Kidney glomerular epithelial cell (primary cell): ENCODE measurements around the gene FUT9.
A peak's percentile ranks its signal among the peaks of the same experiment; 100 is the strongest.
"Not testable (repeated sequence)": the region's sequence is repeated elsewhere in the genome, so short reads cannot be mapped to it uniquely, and the experiment has no call there.

Experiments used
- DNase-seq: peaks from one replicate; lab custom pipeline; 2025; lab: John Stamatoyannopoulos, UW

The FUT9 gene

DNA sequence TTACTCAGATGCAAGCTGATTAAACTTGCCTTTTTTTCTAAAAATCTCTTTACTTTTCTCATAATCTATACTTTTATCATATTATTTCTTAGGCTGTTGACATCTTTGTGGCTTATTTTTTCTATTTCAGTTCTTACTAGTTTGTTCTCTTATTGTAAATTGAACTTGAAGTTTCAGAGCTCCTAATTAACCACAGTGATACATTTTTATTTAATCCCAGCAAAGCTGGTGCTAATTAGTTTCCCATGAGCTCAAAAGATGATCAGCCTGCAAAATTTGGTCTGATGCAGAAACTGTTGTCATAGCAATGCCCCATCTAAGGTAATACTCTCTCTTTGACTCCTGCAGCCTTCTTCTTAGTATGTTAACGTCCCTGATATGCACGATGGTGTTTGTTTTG lies 170.3 kb downstream of the FUT9 start:
- DNase-seq = no peak

DNA sequence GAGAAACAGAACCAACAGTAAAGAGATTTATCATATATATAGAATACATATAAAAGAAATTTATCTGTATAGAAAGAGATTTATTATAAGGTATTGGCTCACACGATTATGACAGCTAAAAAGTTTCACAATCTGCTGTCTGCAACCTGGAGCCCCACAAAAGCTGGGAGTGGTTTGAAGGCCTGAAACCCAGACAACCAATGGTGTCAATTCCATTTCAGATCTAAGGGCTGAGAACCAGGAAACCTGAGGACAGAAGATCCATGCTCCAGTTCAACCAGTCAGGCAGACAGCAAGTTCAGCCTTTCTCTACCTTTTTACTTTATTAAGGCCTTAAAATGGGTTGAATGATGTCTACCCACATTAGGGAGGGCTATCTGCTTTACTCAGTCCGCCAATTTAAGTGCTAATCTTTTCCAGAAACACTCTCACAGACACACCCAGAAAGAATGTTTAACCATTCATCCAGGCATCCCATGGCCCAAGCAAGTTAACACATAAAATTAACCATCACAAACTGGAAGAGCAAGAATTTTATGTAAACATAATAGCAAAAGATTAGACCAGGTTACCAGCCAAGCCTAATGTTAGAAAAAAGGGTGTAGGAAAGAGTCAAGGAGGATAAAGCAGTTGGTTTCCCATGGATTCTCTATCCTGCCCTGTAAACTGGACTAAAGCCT lies 170.9 kb downstream of the FUT9 start:
- DNase-seq = no peak

DNA sequence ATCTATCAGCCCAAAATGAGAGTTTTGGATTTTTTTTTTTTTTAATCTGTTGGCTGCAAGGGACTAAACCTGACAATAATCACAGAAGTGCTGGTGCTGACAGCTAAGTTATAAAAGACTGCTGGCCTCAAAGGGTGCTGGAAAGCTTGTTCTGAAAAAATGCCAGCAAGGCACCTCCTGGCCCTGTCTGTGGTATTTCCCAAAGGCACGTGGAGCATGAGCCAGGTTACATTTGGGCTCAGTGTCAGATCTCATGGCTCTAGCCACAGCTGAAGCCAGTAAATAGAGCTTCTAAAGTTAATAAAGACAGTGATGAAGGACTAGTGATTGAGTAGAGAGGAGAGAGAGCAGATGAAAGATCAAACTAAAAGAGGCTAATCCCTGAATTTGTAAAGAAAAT lies 178.9 kb downstream of the FUT9 start:
- no peak for DNase-seq

DNA sequence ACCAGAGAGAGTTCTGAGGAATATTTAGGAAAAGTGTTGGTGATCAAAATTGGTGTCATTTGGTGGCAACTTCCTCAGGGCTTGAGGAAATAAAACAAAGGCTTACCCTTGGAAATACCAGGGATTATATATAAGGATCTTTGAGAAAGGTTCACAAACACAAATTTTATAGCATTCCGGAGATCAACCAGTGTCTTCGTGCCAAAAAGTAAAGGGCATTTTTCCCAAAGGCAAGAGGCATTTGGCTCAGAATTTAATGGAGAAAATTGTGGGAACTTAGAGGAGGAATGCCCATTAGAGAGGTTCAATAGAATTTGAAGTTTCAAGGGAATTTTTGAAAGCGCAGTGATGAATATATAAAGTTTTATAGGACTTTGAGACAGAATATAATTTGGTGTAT lies 179.5 kb downstream of the FUT9 start:
- no peak for DNase-seq

DNA sequence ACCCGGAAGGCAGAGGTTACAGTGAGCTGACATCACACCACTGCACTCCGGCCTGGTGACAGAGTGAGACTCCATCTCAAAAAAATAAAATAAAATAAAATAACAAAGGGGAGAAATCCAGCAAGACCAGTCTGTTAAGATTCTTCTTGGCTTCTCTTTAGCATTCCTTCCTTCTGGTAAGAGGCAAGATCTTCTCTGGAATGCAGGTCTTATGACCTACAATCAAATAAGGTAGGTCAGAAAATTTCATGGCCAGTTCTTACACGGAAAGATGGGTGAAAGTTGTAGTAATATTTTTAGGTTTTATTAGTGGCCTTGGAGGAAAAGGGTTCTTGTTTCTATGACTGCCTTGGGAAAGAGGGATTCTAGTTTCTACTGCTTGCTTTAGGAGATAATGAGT lies 180.9 kb downstream of the FUT9 start:
- no peak for DNase-seq

DNA sequence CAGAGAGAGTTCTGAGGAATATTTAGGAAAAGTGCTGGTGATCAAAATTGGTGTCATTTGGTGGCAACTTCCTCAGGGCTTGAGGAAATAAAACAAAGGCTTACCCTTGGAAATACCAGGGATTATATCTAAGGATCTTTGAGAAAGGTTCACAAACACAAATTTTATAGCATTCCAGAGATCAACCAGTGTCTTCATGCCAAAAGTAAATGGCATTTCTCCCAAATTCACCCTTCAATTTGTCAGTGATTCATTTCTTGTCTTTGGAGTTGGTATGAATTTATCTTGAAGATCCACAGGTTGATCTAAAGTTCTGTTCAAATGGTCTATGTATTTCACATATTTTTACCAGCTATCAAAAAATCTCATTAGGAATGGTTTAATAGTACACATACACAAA lies 181.5 kb downstream of the FUT9 start:
- DNase-seq = no peak

DNA sequence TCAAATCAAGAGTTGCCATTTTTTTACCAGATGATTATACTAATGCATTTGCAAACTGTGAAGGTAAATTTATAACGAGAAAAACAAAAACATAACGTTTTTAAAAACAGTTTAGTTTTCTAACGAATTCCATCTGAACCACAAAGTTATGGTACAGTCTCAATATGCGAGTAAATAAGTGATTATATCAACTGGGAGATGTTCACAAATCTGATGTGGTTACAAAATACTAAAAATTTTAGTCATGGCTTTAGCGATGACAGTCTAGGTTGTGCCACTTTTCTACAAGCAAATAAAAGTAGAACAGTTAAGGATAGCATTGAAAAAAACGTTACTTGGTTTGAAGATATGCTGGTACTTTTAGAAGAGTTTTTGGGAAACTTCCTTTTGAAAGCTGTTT lies 186.8 kb downstream of the FUT9 start:
- DNase-seq = no peak

DNA sequence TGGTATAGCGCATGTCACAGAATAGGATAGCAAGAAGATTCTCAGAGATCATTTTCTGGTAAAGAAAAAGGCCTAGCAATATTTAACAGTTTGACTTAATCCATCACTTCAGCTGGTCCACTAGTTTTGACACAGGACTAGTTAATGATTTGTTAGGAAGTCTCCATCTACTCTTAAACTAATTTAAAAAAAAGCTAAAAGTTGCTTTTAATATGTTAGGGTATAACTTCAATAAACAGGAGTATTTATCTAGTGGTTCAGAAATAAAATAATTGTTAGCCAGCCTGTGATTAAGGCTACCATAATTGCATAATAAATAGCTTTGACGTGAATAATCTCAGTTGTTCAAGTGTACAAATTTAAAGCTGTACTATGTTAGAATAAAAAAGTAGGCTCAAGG lies 195.6 kb downstream of the FUT9 start:
- DNase-seq = peak; percentile 47

DNA sequence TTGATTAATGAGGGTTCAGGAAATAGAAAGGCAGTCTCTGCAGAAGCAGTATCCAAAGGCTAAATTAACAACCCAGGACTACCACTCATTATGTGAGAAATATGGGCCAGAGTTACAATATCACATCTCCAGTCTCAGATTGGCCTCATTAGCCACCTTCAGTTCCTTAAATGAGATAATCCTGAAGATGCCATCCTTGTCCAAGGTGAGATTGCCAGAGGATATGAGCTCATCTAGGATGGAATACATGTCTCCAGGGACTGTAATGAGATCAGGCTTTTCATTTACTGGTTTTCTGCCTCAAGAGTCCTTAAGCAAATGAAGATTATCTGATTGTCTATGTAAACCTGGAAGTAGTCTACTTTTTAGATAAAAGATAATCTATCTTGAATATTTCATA lies 196.3 kb downstream of the FUT9 start:
- DNase-seq = peak; percentile 24

DNA sequence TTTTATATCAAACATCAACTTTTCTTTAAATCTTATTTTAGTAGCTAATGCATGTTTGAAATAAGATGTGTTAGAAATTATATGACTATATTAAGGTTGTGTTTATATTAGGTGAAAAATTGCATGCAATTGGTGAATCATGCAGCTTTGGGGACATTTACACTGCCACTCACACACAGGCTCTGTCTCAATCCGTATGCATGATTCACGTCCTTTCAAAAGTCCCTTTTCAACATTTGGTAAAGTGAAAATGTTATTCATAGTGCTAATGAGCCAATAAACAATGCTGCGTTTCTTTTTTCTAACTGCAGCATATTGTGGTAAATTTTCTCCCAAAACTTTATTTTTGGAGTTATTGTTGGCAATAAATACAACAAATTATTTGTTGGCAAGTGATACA lies 198.0 kb downstream of the FUT9 start:
- no peak for DNase-seq

DNA sequence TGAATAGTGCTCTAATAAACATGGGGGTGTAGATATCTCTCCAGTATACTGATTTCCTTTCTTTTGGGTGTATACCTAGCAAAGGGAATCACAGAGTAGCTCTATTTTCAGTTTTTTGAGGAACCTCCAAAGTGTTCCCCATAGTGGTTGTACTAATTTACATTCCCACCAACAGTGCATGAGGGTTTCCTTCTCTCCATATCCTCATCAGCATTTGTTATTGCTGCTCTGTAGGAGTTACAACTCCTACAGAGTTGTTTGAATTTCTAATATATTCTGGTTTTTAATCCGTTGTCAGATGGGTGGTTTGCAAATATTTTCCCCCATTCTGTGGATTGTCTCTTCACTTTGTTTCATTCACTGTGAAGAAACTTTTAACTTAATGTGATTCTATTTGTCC lies 207.9 kb downstream of the FUT9 start:
- DNase-seq = no peak

DNA sequence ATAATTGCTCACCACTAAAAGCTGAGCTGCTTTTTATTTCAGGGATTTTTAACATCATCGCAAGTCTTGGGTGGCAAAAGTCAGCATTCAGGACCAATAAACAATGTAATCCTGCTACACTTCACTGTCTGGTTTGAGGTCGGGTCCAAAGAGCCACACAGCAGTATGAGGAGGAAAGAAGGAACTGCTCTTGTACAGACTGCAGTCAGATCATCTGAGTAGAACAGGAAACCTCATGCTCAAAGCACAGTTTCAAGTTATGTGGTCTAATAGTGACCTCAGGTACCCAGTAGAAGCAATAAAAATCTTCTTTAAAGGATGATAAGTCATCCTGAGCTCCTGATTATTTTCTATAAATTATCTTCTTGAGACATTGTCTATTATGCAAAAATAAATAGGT lies 211.4 kb downstream of the FUT9 start:
- DNase-seq = no peak

DNA sequence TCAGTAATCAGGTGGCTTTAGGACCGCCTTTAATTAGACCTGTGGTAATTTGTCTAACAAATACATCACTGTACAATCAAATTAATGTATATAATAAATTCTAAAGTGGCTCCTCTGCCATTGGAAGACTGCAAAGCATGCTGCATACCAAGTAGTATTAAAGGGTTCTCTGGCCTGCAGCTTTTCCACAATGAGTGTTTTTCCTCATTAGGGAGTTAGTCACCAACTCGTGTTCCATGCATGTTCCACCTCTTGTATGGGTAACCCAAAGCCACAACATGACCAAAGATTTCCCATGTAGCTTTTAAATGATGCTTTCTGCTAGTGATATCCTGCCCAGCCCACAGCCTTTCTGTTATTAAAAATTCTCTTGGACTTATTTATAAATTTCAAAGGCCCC lies 218.7 kb downstream of the FUT9 start:
- no peak for DNase-seq

DNA sequence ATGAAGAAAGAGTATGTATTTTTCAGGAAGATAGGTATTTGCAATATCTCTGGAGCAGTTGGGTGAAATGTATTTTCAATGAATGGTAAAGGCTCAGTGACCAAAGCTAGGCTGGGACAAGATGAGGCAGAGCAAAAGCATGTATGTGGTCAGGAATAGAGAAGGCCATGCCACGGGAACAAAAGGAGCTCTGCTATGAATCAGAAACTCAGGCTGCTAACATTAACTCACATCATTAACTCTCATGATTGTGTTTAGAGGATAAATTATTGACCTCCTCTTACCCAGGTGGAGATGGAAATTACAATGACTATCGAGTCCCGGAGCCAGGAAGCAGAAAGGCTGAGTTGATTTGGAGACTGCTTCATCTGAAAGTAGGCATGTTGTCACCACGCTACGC lies 220.2 kb downstream of the FUT9 start:
- peak; percentile 86 for DNase-seq

DNA sequence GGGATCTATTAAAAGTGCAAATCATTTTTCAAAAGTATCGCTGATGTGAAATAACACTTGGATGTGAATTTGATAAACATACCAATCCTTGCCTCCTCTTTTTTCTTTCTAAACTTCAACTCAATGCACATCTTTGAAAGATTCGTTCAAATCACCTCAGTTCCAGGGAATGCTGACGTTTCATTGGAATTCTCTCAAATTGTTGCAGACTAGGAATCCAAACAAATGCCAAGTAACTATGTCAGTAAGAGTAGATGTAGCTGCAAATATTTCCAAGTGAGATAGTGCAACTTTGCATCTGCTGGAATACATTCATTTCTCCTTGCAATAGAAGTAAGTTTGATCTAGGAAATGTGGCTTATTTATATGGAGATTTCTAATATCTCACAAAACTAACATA lies 220.7 kb downstream of the FUT9 start:
- DNase-seq = no peak

DNA sequence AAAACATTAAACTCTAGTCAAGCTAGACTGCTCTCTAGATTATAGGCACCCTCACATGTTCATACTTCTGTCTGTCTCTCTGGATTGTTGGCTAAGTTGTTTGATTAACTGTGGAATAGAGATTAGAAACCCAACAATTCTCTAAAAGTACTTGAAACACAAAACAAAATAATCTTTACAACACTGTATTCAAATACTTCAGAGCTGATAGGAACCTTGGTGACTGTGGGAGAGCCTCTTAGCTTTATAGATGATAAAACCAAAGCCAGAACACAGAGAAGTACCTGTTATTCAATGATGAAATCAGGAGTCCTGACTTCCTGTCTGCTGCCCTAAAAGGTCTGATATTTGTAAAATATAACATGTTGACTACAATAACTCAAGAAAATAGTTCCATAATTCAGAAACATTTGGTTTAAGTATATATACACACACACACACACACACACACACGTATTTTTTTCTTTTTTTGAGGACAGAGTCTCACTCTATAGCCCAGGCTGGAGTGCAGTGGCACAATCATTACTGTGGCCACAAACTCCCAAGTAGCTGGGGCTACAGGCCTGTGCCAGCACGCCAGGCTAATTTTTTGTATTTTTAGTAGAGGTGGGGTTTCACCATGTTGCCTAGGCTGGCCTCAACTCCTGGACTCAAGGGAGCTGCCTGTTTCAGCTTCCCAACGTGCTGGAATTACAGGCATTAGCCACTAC lies 222.0 kb downstream of the FUT9 start:
- DNase-seq = no peak

DNA sequence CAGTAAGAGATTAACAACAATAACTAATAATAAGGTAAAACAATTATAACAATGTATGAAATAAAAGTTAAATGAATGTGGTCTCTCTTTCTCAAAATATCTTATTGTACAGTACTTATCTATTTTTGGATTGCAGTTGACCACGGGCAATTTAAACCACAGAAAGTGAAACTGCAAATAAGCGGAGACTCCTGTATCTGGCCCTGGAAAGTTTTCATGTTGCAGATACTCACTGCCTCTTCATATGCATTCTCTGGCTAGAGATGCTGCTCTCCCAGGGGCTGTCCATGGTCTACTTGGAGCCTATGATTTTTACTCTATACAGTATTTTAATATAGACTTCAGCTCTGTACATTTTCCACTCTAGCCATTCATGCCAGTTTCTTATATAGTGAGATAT lies 230.8 kb downstream of the FUT9 start:
- no peak for DNase-seq

DNA sequence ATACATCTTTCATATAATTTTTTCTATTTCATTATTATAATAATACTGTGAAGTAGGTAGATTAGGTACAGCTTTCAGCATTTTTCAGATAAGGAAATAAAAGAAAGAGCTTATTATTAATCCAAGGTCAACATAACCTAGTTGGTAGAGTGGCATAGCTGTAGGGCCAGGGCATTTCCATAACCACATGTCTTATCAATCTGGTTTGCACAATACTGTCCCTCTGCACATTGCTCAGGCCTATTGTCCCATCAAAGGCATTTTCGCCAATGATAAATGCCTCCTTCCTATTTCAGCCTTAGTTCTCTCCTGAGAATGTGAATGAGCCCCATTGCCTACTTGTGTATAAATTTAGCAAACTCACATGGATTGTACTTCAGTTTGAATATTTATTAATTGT lies 234.0 kb downstream of the FUT9 start:
- no peak for DNase-seq

DNA sequence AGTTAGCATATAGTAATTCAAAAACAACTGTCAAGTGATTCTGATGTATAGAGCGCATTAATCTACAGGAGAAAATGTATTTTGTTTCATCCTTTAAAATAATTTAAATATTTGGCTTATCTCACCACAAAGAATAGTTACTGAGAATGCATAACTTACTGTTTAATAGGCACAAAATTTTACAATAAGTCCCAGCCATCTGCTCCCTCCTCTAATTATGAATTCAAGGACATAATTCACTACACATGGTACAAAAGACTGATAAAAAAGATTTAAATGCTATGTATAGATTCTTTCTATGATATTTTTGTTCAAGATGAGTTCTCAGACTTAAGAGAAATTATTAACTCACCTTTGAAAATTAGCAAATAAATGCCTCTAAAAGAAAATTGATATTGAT lies 242.0 kb downstream of the FUT9 start:
- no peak for DNase-seq

DNA sequence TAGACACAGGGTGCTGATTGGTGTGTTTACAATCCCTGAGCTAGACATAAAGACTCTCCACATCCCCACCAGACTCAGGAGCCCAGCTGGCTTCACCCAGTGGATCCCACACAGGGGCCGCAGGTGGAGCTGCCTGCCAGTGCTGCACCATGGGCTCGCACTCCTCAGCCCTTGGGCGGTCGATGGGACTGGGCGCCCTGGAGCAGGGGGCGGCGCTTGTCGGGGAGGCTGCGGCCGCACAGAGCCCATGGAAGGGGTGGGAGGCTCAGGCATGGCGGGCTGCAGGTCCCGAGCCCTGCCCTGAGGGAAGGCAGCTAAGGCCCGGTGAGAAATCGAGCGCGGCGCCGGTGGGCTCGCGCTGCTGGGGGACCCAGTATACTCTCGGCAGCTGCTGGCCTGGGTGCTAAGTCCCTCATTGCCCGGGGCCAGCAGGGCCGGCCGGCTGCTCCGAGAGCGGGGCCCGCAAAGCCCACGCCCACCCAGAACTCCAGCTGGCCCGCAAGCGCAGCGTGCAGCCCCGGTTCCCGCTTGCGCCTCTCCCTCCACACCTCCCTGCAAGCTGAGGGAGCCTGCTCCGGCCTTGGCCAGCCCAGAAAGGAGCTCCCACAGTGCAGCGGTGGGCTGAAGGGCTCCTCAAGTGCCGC lies 245.1 kb downstream of the FUT9 start:
- DNase-seq = not testable (repeated sequence)
